ENCODE data around the gene FRAS1.

DNA sequence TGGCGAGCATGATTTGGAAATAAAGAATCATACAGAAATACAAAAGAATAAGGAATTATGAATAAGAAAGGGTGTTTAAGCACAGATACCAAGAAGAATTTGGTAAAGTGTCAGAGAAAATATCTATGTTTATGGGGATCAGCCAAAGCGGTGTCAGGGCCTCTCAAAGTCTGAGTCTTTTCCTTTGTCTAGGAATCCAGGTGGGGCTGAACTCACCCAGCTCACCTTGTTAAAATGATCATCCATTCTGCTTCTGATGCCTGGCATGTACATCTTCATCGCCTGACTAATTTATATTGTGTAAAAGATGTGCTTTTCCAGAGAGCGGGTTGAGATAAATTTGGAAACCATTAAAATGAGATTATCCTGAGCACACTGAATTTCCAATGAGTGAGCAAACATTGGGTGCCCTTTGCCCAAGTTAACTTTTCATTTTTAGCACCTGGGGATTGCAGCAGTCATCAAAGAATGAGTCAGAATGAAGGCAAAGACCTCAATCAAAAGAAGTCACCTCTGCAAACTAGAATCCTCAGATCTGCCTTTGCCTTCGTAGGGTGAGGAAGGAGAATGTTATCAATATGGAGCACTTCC lies 352.6 kb downstream of the FRAS1 start:
- no peak for TF ChIP-seq CTCF (IDR thresholded peaks at IDR 0.05)
- no peak for TF ChIP-seq POLR2A (IDR thresholded peaks at IDR 0.05)

Measured in right lobe of liver (tissue), 4 donors.